Motor neuron (in vitro differentiated cells): Measurements from ENCODE around the gene CNTN5. TPM values are rescaled to one million over a fixed set of nuclear protein-coding genes. Genes with fewer than 3 reads are reported as not detected.

Experiments
- ATAC-seq, 8 experiments: fragments of 200-7000 bp; cut with Tn5 transposase; replicated peaks in 6 of 8; 2 replicates each; pipeline ENCODE4 v1.8.0; 2021; ENCODE audit warnings: mild to moderate bottlenecking in 8 of 8, moderate library complexity in 8 of 8
- H3K27ac ChIP-seq, 2 donors: fragments of 250-450 bp; sonication (Bioruptor Pico); 2 replicates each; pipeline ENCODE4 v1.9.0; 2021; ENCODE audit warnings: antibody characterized with exemption in 2 of 2, mild to moderate bottlenecking in 2 of 2, moderate library complexity in 1 of 2
- H3K4me1 ChIP-seq, 2 donors: fragments of 250-450 bp; sonication (Bioruptor Pico); replicated peaks in 1 of 2; 2 replicates each; pipeline ENCODE4 v1.6.1; 2021; ENCODE audit warnings: antibody characterized with exemption in 2 of 2, mild to moderate bottlenecking in 2 of 2, moderate library complexity in 1 of 2
- H3K4me3 ChIP-seq, 5 donors: fragments of 250-450 bp; sonication (Bioruptor Pico); 2 replicates each; pipeline ENCODE4 v1.9.0; 2021; ENCODE audit warnings: antibody characterized with exemption in 5 of 5, mild to moderate bottlenecking in 5 of 5, moderate library complexity in 4 of 5
- WGBS, 10 experiments: fragments of 450-650 bp; shearing (Covaris generic); methylation state at CpG; one replicate each; pipeline ENCODE4 v1.0.0; 2022; 5-methylcytosine and 5-hydroxymethylcytosine counted together
- in situ Hi-C, 9 experiments: fragments of 400-800 bp; cut with MboI; loops; one replicate each; pipeline ENCODE4 v1.15.0; 2021; ENCODE audit warnings: low sequenced_read_pairs in 9 of 9, low pct_unique_long_range_greater_than_20kb in 2 of 9; ENCODE audit not compliant: unreplicated experiment in 9 of 9
- total RNA-seq, 8 experiments: library from RNA; unstranded; fragments of 300-600 nt; gene quantifications; 2 replicates each; pipeline versions ENCODE4 v1.2.3 to v1.2.4, GENCODE V29; 2022

The CNTN5 gene
- total RNA-seq, 8 experiments from 2014 or later = 3.1 to 22.7 (median 14.1) TPM; not detected in 2

DNA sequence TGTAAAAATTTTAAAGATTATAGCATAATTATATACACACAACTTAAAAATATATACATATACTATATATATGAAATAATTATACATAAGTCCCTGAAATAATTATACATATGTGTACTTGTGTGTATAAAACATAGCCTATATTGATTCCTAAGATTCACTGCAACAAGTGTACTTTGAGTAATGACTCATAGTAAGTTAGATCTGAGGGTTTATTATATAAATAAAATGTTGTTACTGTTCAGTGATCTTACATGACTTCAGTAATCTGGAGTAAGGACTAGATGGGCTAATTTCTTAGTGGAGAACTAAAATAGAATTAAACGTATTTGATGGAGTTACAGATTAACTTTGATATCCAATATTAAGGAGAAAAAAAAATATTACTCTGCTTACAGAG is 350.5 kb downstream of the CNTN5 start:
- no peak overlapping the region for H3K4me3 ChIP-seq
- H3K4me1 ChIP-seq = peaks cover 5 to 6% of the 10 kb centered on the region in 2 donors
- no peak overlapping the region for H3K27ac ChIP-seq
- in situ Hi-C loops = no loop called here
- ATAC-seq = no peak
- WGBS, 10 experiments = 0 to 100% (median 96%) methylated on average over 1 of the region's 1 CpG

DNA sequence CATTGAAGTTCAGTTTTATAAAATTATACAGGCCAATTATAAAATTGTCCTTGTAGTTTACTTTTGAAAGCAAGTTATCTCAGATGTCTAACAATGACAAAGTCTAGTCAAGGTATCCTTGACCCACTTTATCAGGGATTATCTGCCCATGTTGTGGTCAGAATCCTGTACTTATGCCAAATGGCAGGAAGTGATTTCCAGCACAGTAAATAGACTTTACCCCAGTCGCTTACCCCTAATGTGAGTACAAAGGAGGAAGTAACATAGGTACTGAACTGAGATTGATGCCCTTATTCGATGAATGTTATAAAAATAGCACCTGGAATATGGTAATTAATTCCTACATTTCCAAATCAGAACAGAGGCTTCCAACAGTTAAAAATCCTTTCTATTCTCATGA is 355.7 kb downstream of the CNTN5 start:
- 0 to 100% (median 80%) methylated on average over 1 to 2 of the region's 2 CpGs; no CpG with 5 or more reads in 1 of the 10 experiments for WGBS, 10 experiments
- no peak overlapping the region for H3K27ac ChIP-seq
- ATAC-seq = no peak
- no peaks in the 10 kb centered on the region for H3K4me1 ChIP-seq
- no peak overlapping the region for H3K4me3 ChIP-seq
- in situ Hi-C loops = no loop called here

DNA sequence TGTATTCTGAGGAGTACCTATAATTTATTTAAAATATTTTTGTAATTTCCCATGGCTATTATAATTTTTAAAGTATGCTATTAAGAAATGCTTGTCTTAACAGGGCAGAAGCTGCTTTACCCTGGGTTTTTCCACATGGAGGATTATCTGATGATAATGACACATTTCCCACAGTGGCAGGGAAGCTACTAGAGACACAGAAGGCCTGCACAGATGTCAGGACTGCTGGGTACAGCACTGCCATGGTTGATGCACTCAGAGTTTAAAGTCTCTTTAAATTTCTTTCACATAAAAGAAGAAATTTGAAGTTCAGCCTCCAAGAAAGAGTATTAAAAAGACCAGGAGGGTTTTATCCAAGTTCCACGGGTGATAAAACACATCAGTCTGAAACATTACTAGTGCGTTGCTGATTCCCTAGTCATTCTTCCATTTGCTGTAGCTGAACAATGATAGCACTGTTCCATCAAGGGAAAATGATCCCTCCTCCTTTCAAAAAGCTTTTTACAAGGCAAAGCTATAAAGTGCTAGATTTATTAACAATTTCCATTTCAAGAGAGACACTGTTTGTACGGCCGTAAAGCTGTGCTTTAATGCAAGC is 363.0 kb downstream of the CNTN5 start:
- in situ Hi-C loops = no loop called here
- Histone ChIP-seq H3K27ac (peak overlapping the region in 1 of 2 donors; percentile 32), H3K4me3 (no peak overlapping the region), H3K4me1 (peaks cover 3 to 14% of the 10 kb centered on the region in 2 donors)
- peak in 6 of 8 experiments; percentile 35 to 91 (median 85) for ATAC-seq
- 16 to 58% (median 33%) methylated on average over 2 to 4 of the region's 4 CpGs; no CpG with 5 or more reads in 3 of the 10 experiments for WGBS, 10 experiments

DNA sequence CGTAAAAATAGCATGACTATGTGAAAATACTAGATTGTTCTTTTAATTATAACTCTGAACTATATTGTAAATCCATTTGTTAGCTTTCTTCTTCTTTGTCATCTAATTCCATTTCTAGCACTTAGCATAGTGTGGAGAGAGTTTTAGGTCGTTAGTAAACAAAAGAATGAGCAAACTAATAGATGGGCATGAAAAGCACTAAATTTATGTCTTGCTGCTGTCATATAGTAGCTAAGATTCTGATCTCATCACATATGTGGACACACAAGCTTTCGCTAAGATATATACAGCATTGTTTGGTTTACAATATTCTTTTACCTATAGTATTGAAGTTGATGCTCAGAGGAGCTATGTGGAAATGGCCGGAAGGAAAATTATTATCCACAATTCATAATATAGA is 370.5 kb downstream of the CNTN5 start:
- Histone ChIP-seq H3K27ac (no peak overlapping the region), H3K4me1 (no peaks in the 10 kb centered on the region), H3K4me3 (no peak overlapping the region)
- 0 to 93% (median 76%) methylated on average over 2 to 4 of the region's 4 CpGs for WGBS, 10 experiments
- ATAC-seq = peak in 2 of 8 experiments; percentile 54 to 64
- in situ Hi-C loops = no loop called here

DNA sequence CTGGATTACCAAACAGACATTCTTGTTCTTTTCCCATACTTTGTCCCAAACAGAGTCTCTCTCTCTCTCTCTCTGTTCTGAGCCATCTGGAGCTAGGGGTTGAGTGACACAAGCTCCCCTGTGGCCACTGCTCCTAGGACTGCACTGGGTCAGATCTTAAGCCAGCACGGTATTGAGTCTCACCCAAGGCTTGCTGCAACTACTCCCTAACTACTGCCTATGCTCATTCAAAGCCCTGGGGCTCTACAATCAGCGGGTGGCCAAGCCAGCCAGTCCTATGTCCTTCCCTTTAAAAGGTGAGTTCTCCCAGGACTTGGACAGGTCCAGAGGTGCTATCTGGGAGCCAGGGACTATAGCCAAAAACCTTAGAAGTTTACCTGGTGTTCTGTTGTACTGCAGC is 385.6 kb downstream of the CNTN5 start:
- Histone ChIP-seq H3K27ac (no peak overlapping the region), H3K4me3 (no peak overlapping the region), H3K4me1 (no peaks in the 10 kb centered on the region)
- ATAC-seq = no peak
- in situ Hi-C loops = no loop called here
- WGBS, 10 experiments = 20 to 100% (median 63%) methylated on average over 1 to 2 of the region's 2 CpGs; no CpG with 5 or more reads in 2 of the 10 experiments

DNA sequence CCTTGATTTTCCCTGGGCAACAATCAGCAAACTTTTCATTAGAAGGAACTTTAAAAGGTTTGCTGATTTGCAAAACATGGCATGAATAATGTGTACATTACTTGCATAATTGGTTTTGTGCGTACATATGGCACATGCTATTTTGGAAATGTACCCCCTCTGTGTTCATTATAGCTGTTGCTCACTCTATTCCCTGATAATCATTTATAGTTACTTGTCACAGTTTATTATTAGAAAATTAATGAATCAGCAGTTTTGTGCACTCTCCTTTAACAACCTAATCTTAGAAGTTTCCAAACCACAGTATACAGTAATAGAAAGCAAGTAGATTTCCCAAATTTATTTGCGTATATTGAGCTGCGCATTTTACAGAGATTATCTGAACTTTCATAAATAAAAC is 389.9 kb downstream of the CNTN5 start:
- Histone ChIP-seq H3K4me3 (no peak overlapping the region), H3K27ac (no peak overlapping the region), H3K4me1 (no peaks in the 10 kb centered on the region)
- in situ Hi-C loops = no loop called here
- no peak for ATAC-seq
- WGBS, 10 experiments = 0 to 100% (median 90%) methylated on average over 2 to 3 of the region's 3 CpGs

DNA sequence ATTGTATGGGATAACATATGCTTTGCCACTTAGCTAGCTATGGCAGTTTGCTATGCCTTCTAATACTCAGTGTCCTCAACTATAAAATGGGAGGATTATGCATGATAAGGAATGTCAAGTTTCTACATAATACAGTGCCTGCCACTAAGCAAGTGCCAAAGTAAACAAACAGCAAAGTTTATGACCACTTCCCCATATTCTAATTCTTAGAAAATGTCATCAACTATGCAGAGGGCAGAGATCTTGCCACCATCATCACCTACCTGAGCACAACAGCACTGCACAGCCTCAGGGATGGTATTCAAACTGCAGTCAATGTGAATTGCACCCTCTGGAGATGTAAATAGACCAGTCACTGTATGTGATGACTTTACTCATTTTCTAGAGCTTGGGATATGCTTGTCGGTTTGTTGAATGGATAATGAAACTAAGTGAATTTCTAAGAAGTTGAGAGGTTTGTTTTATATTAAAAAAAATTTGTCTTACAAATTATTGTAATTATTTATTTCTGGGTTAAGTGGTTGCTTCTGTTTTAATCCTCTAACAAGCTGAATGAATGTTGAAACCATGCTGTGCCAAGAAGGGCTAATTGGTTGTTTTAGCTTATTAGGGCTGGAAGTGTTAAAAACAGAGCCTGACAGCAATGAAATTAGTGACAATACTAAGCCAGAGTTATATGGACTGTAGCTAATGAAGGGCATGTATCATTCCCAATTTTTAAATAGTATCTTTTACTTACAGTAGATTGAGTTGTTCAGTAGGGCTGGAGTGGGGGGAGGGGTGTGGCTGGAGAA is 398.4 kb downstream of the CNTN5 start:
- ATAC-seq = peak in 1 of 8 experiments; percentile 67
- no peak overlapping the region for H3K27ac ChIP-seq
- peaks cover 10 to 13% of the 10 kb centered on the region in 2 donors for H3K4me1 ChIP-seq

DNA sequence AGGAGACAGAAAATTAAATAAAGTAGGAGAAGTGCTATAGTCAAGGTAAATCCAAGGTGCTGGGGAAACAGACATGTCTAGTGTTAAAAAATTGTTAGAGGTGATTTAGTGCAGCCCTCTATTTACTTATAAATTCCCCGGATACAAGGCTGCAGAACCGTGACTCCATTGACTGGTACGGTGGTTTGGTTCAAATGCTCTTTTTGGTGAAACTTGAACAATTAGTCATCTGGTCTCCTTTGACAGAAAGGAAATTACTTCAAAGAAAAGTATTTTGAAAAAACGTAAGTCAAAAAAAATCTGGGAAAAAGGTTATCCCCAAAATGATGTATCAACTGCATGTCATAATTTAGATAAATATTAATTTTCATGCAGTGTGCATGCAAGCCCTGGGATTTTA is 399.2 kb downstream of the CNTN5 start:
- Histone ChIP-seq H3K4me1 (peaks cover 10 to 13% of the 10 kb centered on the region in 2 donors), H3K27ac (no peak overlapping the region), H3K4me3 (no peak overlapping the region)
- no peak for ATAC-seq
- 0 to 91% (median 72%) methylated on average over 2 to 4 of the region's 4 CpGs for WGBS, 10 experiments
- in situ Hi-C loops = no loop called here

More for the DNA sequence above, 398.4 kb downstream of the CNTN5 start:
- no peak overlapping the region for H3K4me3 ChIP-seq
- 0 to 71% (median 29%) methylated on average over 1 of the region's 1 CpG; no CpG with 5 or more reads in 3 of the 10 experiments for WGBS, 10 experiments
- in situ Hi-C loops = no loop called here

DNA sequence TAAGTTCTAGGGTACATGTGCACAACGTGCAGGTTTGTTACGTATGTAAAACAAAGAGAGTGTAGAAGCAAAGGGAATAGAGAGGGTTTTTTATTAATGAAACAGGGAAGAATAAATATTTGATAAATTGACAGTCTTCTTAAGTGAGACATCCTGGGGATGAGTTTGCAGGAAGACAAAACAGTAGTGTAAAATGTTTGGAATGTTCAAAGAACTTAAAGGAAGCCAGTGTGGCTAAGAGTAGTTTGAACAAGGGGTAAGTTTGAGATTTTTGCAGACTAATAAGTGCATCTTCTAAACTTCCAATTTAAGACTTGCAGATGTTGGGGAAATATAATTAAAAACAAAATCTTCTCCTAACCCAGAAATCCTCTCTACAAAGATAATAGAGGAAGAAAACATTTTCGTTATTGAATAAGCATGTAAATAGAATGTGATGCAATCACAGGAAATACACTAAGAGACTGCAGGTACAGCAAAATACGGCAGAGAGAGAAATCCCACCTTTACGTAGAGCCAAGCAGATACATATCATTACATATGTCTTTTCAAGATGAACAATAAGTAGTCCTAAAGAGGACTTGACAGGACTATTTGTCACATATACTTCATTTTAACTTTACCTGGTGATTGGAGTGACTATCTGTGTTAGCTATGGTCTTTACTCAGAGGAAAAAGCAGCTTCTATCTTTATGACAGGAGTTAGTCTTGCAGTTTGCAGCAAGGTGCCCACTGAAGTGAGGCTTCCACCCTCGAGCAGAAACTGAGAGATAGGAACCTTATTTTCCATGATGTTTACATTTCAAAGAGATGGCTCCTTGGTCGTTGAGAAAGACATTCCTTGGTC is 402.1 kb downstream of the CNTN5 start:
- no peak overlapping the region for H3K27ac ChIP-seq
- in situ Hi-C loops = no loop called here
- H3K4me1 ChIP-seq = peaks cover 10 to 13% of the 10 kb centered on the region in 2 donors
- peak in 5 of 8 experiments; percentile 16 to 70 (median 31) for ATAC-seq
- WGBS, 10 experiments = 0 to 62% (median 17%) methylated on average over 1 to 7 of the region's 7 CpGs; no CpG with 5 or more reads in 2 of the 10 experiments
- H3K4me3 ChIP-seq = no peak overlapping the region

DNA sequence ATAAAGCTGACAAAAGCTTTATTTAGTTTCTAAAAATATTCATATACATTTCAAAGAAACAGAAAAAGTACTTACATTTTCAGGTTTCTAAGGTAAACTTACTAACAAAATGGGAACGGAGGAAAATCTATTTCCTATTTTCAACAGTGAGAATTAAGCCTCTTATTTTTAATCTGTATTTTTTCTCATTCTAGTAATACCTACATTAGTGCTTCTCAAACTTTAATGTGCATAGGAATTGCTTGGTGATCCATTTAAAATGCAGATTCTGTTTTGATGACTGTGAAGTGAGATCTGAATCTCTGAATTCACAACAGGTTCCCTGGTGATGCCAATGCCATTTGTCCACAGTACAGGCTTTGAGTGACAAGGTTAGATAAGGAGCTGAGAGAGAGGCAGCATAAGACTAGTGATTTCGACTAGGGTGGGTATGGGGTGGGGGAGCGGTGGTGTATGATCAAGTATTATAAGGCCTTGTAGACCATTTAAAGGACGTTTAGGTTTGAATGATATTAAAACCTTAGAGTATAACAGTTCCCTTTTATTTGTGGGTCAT is 402.8 kb downstream of the CNTN5 start:
- 0 to 40% (median 21%) methylated on average over 1 to 2 of the region's 4 CpGs; no CpG with 5 or more reads in 2 of the 10 experiments for WGBS, 10 experiments

DNA sequence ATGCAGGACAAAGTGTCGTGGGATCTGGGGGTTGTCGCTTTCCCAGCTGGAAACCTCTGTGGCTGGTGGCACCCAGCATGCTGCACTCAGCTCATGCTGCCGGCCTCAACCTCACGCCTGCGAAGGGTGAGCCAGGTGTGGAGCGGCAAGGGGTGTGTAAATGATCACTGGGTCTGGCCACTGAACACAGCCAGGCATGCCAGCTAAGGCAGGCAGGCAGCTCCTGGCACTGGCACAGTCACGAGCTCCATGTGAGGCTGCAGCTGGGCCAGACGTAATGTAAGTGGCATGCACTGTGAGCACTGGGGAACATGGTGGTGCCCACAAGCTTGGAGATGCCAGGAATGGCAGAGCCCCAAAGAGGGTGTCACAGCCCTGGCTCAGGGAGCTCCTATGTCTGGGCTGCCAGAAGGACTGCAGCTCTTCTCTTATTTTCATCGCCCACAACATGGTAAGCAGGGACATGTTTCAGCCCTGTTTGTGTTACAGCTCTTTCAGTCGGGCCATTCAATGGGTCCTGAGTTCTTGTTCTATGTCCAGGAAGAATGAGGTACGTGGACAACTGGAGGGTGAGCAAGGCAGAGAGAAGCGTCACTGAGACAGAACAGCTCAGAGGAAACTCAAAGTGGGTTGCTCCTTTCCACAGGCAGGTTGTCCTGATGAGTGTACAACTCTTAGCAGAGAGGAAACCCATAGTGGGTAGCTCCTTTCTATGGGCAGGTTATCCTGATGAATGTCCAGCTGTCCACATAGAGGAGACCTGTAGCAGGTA is 403.8 kb downstream of the CNTN5 start:
- Histone ChIP-seq H3K4me1 (peaks cover 10 to 13% of the 10 kb centered on the region in 2 donors), H3K4me3 (no peak overlapping the region), H3K27ac (no peak overlapping the region)
- ATAC-seq = no peak
- WGBS, 10 experiments = 28 to 100% (median 90%) methylated on average over 1 to 4 of the region's 12 CpGs; no CpG with 5 or more reads in 4 of the 10 experiments
- in situ Hi-C loops = loop anchor here in 1 of 9 experiments (25.0 kb wide), 1 partner anchor 113 kb away; no protein-coding TSS in a partner anchor

More for the DNA sequence above, 402.8 kb downstream of the CNTN5 start:
- in situ Hi-C loops = no loop called here
- peaks cover 10 to 13% of the 10 kb centered on the region in 2 donors for H3K4me1 ChIP-seq
- no peak for ATAC-seq
- H3K27ac ChIP-seq = no peak overlapping the region
- no peak overlapping the region for H3K4me3 ChIP-seq

DNA sequence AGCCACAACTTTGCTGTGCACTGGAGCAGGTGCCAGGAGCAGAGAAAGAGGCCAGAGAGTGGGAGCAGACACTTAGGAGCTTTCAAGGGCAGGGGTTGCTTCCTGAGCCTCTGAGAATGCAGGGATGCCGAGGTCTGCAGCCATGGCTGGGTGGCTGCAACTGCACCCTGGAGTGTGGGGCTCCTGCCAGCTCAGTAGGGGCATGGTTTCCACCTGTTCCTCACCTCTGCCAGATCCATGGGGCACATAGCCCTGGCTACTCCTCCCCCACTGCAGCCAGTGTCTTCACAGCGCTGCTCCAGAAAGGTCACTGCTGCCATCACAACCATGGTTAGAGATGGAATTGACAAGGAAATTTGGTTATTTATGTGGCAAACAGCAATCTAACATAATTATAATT is 404.8 kb downstream of the CNTN5 start:
- no peak overlapping the region for H3K4me3 ChIP-seq
- H3K4me1 ChIP-seq = peaks cover 10 to 13% of the 10 kb centered on the region in 2 donors
- ATAC-seq = no peak
- no peak overlapping the region for H3K27ac ChIP-seq
- 0 to 100% methylated on average over 1 of the region's 2 CpGs; no CpG with 5 or more reads in 8 of the 10 experiments for WGBS, 10 experiments
- in situ Hi-C loops = loop anchor here in 1 of 9 experiments (25.0 kb wide), 1 partner anchor 112 kb away; no protein-coding TSS in a partner anchor
